Smooth muscle cell of the brain vasculature (primary cell): ENCODE data around the gene GMDS.
A peak's percentile ranks its signal among the peaks of the same experiment; 100 is the strongest.

Experiments used
- DNase-seq: peaks from one replicate; pipeline ENCODE4 v3.0.0-alpha.2; 2012; ENCODE audit warnings: low read depth, low spot score

Gene GMDS

DNA sequence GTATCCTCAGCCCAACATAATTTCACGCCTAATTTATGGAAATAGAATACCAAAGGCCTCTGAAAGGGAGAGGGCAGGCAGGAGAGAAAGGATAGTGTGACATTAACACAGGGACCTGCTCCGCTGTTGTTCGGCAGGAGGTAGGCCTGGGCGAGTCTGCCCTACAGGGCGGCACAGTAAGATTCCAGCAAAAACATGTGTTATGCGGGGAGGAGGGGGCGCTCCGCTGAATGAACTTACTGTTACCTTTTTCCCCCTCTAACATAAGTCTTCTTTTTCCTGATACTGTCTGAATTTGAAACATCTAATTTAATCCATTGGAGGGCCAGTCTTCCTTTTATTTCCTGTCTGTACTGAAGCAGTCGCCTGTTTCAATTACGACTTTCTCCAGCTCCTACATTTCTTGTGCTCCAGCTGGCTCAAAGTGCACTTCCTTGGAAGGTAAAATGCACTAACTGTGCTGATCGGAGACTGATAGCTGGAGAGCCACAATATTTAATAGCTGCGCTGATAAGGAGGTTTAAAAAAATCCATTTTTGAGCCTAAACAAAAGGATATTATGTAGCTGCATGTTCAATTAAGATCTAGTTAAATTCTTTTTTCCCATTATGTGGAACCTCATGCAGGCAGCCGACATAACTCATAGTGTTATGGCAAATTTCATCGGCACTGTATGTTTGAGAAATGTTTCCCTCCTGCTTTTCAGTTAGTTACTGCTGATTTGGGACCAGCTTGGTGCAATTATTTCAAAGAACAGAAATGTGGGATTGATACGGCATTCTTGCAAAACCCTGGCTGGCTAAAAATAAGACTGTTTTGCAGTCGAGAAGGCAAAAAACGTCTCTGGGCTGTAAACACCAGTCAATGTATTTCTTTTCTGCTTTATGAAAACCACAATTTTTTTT, 442.7 kb downstream of the GMDS start:
- no peak for DNase-seq

DNA sequence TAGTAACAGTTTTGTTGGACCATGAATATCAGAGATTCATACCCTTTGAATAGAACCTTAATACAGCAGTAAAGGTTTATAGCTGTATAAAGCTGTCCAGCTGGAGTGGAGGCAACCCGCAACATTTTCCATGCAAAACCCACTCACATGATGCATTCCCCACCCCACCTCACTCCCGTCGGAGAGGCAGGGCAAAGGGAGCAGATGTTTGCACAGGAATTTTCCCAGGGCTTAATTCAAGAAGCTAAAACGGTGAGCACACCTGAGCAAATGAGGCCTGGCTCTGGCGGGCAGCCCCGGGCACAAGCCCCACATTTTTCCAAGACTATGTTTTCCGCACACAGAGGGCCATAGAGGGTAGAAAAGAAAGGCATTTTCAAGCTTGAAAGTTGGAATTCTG, 444.0 kb downstream of the GMDS start:
- no peak for DNase-seq

DNA sequence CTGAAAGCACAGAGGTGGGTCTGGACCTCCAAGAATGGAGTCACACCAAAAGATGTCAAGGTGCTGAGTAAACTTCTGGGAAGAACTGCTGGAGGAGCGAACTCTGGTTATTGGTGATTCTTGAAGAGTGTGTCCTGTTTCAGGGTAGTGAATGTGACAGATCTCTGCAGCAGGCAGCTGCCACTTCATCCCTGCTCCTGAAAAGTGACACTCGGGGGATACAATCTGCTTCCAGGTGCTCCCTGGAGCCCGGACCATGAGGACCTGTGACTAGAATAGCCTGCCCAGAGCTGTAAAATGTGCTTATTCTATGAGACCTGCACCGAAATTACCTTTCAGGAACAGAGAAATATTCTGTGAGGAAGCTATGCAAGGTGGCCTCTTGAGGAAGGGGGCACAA, 444.6 kb downstream of the GMDS start:
- DNase-seq: no peak

DNA sequence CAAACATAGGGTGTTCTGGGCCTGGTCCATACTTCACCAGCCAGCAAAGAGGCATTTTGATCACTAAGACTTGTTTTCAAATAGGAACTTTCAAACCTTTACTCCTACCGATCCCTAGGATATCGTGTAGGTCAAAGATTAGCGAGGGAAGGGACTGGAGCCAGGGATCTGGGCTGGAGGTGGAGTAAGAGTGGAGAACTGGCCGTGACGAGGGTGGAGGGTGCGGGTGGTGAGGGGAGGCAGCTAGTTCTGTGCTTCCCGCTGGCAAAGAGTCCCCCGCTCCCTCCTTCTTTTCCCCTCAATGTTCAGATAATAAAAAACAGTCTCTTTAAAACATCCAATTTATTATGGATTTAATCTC, 446.5 kb downstream of the GMDS start:
- DNase-seq: no peak

DNA sequence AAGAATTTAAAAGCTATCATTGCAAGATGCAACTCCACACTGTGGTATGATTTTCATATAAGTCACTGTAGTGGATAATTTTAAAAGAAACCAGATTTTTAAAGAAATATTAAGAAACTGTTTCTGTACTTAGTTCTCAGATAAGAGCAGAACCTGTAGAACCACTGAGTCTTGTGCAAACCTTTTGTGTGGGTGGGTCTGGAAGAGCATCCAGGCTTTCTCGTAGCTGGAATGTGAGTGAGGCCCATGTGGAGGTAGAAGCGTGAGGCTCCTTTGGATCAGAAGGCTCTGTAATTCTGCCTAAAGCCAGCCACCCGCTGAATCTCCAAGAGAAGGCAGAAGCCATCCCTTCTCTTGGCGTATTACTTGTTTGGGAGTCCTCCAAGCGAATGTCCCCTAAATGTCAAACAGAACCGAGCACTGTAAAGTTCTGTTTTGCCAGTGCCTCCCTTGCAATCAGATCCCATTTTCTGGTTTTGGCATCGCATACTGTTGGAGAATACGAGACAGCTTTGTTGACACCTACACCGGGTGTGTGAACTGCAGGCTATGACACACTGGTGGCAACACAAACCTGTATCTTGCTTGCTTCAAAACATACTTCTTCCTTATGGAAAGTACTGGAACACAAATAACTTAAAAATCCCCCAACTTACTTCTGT, 447.0 kb downstream of the GMDS start:
- DNase-seq: no peak

DNA sequence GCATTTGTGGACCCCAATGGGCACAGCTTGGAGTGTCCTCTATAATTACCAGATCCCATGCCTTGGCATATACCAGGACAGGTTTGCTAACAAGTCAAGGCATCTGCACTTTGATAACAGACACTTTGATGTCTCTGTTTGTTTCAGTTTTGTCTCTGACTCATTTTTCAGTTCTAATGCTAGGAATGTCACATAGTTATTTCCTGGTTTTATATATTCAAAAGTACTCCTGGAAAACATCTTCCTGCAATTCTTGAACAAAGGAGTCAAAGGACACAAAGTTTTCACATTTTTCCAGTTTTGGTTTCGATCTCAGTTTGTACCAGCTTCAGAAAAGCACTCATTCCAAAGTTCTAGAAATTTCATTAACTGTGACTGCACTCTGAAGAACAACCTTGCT, 447.6 kb downstream of the GMDS start:
- no peak for DNase-seq

DNA sequence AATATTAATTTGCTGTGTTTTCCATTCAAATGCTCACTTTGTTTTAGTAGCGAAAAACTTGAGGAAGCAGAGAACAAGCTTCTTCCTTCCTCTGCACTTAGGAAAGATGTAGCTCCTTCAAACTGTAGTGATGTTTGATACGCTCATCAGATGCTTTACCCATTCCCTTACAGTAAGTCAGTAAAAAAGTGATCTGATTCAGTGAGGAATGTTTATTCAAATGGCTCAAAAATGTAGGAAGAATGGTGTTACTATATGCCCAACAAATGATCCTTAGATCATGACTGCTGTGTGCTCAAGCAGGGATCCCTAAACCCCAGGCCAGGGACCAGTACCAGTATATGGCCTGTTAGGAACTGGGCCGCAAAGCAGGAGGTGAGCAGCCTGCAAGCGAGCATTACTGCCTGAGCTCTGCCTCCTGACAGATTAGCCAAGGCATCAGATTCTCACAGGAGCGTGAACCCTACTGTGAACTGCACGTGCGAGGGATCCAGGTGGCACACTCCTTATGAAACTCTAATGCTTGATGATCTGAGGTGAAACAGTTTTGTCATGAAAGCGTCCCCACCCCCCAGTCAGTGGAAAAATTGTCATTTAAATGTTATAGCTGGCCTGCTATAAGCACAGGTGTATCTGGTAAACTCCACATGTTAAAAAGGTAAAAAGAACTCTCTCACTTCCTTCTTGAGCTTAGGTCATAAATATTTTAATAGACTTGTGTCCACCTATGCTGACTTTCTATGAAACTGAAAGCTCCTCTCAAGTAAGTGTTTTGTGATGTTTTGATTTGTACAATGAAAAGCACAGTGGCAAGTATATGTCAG, 448.5 kb downstream of the GMDS start:
- DNase-seq: no peak

DNA sequence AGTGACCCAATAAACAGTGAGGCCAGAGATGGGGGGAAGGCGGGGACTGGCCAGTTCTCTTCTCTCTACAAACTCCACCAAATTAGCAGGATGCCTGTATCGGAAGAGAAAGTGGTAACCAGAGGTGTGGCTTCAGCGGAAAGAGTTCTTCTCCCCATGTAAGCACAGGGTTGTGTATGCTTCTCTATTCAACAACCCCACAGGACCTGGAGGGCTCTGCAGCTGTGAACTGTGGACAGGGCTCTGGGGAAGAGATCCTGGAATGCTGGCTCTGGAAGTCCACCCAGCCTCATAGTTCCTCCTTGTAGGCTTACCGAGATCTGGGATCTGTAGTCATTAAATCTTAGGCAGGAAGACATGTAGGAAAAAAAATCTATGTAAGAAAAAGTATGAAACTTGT, 449.5 kb downstream of the GMDS start:
- no peak for DNase-seq

DNA sequence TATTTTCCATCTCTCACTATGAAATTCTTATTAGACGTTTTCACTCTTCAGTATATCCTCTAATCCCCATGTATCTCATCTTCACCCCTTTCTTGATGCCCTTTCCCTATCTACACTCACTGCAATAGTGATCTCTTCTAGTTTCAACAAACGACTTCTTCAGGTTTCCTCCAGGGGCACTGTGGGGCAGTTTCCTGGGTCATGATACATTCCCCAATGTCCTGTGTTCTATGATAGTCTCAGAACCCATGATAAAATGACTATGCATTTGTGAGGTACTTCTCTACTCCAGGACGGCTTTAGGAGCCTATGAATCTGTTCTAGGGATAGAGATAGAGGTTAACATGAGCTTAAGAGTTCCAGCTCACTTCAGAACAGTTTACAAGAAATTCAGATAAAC, 452.4 kb downstream of the GMDS start:
- DNase-seq: no peak

DNA sequence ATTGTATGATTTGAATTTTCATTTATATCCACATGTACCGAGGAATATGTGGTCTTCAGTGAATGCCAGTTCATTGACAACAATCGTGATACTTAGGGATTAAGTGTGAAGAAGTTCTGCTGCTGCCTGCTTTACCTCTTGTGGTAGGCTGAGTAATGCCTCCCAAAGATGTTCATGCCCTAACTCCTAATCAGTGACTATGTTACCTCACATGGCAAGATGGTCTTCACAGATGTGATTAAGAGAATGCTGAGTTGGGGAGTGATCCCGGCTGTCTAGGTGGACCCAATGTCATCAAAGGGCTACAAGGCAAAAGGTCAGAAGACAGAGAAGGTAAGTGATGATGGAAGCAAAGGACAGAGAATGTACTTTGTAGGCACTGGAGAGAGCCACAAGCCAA, 454.7 kb downstream of the GMDS start:
- no peak for DNase-seq

DNA sequence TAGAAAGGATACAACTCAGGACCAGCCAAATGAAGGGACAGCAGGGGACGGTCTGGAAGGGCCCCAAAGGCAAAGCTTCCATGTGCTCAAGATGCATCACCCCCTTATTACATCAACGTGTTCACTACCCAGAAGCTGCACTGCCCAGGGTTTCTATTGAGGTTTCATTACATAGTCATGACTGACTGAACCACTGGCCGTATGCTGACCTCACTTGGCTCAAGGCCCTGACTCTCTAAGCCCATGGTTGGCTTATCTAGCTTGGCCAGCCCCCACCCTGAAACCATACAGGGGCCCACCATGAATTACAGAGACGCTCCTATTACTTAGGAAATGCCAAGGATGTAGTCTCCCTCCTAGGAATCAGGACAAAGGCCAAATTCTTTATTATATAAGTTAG, 456.3 kb downstream of the GMDS start:
- DNase-seq: no peak

DNA sequence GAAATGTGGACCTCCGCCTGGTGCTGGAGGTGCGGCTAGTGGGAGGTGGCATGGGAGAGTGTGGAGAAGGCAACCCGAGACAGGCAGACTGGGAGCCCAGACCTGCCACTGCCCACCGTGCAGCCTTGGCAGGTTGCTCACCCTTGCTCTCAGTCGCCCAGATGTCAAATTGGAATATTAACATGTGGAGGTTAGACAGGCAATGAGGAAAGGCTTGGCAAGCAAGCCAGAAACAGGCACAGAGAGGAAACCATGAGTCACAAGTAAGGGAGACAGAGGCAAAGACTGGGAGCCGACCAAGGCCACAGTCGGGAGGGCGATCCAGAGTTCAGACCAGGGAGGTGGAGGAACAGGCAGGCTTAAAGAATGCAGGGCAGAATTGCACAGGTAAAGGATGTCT, 457.5 kb downstream of the GMDS start:
- no peak for DNase-seq

DNA sequence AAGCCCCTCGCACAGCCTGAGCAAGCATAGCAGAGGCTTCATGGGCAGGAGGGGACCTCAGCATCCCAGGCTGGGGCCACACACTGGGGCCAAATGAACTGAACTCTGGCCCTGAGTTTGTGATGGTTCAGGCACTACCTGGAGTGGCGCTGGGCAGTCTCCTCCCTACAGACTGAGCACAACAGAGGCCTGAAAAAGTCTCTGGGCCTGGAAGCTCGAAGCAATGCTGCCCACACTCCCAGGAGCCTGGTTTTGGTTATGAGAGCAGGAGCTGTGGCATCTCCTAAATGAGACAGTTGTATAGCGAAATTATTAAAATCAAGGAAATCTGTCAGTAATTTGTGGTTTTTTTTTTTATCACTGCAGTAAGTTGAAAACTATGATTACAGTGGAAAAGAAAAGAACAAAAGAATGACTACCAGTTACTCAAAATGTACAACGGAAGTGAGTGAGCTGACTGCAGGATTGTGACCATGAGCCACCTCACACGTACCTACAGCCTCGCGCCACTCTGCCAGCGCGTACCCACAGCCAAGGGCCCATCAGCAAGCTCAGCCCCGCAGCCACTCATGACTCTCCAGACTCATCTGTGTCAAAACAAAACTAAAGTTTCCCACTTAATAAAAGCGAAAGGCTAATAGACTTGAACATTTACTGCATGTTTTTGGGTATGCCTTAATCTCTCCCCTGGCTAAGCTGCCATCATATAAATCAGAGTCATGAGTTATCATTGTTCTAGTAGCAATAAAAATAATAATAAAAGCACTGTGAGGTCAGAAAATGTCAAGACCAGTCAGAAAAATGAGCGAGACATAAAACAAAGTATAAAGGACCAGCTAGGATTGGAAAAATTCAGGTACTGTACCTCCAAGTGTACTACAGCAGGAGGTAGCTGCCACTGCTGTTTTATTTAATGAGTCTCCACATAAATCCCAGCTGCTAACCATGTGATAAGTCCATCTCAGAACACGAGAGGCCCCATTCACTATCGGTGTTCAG, 458.7 kb downstream of the GMDS start:
- no peak for DNase-seq

DNA sequence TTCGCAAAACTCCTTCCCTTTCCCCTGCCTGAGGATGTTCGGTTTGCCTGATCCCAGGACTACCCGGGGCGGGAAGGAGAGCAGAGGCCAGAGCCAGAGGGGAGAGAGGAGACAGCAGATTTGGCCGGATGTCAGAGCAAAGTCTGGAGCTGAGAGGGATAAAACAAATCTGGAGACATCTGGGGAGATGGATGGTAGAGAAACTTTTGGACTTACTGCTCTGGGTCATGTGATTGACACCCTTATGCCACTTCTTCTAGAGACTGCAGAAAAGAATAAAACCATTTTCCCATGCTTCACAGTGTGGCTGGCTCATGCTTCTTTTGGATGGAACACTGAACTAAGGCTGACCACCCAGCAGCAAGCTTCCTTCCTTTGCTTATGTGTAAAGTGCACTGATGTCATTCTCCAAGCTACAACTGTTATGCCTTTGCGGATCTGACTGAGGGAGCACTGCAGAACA, 461.0 kb downstream of the GMDS start:
- no peak for DNase-seq

DNA sequence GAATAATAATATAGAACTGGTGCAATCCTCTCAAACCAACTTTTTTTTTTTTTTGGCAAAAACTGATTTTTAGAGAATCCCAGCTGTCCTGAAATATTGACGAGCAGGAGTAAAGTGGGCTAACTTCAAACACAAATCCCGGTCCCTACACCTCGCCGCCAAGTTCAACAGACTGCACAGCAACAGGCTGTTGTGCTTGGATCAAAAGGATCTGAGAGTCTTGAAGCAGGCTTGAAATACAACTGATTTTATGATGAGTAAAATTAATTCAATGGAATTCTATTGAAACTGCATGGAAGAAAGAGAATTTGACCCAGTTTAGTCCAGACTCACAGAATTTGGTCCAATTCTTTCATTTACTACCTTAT, 463.6 kb downstream of the GMDS start:
- no peak for DNase-seq

DNA sequence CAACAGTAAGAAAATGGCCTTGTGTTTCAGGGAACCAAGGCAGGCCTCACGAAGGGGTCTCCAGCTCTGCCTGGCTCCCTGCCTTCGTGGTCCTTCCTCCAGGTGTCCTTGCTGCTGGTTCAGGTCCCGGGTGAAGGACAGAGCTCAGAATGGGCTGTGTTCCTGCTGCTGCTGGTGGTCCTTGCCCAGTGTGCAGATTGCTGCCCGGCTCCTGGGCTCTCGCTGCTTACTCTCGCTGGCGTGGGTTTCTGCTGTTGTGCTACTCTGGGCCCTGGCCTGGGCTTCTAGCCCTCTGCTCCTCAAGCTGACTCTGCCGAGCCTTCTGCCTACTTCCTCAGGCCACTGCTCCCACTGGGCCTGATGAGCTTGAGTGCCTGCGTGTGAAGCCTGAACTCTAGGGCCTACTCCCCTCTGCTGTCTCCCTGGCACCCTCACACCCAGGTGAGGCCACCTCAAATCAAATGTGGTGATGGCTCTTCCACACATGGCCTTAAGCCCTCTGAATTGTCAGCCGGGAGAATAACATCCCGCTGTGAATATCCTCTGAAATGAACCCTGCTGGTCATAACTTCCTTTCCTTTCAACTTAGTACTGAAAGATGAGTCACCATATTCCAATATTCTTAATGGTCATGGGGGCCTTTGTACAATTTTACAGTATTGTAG, 464.1 kb downstream of the GMDS start:
- DNase-seq: peak; percentile 65

DNA sequence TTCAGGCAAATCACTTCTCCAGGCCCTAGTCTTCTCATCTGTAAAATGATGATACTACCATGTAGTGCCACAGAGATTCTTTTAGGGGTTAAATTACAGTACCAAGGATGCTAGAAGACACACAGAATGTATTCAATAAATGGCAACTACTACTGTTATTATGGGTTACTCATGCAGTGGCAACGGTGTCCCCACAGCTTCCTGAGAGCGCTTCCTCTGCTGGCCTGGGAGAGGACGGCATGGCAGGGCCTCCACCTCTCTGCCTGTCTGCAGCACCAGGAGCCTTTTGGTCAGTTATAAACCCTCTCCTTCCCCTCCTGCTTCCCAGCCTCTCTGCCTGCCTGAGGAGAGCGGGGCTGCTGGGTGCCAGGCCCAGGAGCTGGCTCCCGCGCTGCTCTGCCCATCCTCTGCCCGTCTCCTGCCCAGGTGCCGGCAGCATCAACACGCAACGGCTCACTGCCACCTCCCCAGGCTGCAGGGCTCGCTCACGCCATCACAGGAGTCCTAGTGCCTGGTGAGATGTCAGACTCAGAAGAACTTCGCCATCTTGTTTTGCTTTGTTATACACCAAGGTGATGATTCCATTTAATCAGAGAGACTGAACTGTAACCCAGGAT, 465.0 kb downstream of the GMDS start:
- DNase-seq: no peak

DNA sequence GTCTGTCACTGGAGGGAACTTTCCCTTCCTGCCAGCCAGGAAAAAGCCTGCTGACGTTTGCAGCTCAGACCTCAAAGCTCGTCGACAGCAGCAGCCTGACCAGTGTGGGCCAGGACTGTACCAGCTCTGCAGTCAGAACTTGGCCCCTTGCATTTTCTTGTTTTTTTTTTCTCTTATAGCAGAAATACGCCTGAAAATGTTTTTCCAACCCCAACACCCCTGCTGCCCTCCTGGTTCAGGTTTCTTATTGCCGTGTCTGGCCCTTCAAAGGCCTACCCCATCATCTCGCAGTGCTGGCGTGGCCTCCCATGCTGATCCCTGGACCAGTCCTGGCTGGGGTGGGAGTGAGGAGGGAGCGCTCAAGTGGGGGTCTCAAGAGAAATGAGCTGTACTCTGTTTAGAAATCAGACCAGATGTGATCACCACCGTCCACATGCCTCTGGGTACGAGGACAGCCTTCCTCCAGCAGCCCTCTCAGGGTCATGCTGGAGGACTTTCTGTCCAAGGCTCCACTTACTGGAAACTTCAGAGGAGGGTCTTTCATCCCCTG, 466.6 kb downstream of the GMDS start:
- DNase-seq: no peak

DNA sequence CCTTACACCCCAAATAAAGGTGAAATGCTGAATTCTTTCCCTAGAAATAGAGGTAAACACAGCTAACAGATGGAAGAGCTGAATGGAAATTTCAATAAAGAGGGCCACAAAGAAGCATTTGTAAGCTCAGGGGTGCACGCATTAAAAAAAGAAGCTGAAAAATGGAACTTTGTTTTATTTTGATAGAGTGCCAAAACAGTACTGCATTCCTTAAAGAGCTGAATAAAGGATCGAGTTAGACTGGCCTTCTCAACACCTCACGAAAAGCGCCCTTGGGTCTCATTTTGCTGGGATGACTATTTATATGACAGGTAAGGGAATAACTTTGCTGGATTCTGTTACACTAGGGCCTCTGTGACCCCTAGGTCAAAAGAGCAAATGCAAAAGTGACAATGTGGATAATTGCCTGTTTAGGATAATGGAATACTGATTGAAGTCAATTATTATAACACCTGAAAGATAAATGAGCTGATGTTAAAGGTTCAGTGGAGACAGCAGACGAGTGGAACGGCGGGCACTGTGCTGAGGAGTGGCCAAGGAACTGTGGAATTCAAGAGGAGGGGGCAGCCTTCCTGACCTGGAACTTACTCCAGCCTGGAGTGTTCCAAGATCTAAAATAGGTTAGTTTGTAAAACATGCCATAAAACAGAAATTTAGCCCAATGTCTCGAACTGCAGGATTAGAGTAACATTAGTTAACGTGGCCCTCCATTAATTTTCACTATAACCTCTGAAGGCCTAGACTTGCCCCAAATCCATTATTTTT, 467.3 kb downstream of the GMDS start:
- DNase-seq: no peak
